H1 (cell line): ENCODE results near the gene TMEM135. TPM values are rescaled to one million over a fixed set of nuclear protein-coding genes. Genes with fewer than 3 reads are reported as not detected.

Experiments
- CHD7 ChIP-seq: fragments of 300-600 bp; sonication (generic); IDR thresholded peaks from 2 replicates; pipeline ENCODE4 v1.7.1; 2012; ENCODE audit warnings: low read length, moderate library complexity, mild to moderate bottlenecking, inconsistent platforms; ENCODE audit not compliant: insufficient replicate concordance
- polyA plus RNA-seq, 7 experiments: library from polyadenylated mRNA; depleted of rRNA in 3 of 7; stranded (reverse) in 5 of 7; unstranded in 2 of 7; fragments of >200 nt in 5 of 7; fragments of 200-250 nt in 2 of 7; gene quantifications; 1 replicate in 5 of 7; 2 replicates in 1 of 7; 4 replicates in 1 of 7; pipeline versions ENCODE4 v1.2.1 to v1.2.3, GENCODE V29; 2011 to 2013; ENCODE audit warnings: missing spikeins in 2 of 7, mixed read lengths in 2 of 7
- total RNA-seq: library from RNA; stranded (reverse); fragmentation: NEBNext Ultra II Directional; extraction: Animal tissue kit (Norgen Biotek cat#: 25700); gene quantifications from 2 replicates; pipeline ENCODE4 v1.2.1, GENCODE V29; 2021

Gene TMEM135
- total and polyA plus RNA-seq, 2 of the 8 experiments (the other 6 are each of a cell fraction or from before 2014, with no cell fraction given): 9.3 to 31.3 TPM

- TF ChIP-seq CHD7: no peak
These were observed 31.7 kb upstream of the TMEM135 start (continued) for GRCh38 chr11:87006035-87006434.
